Measurements from ENCODE around the gene CEP78.

- TF ChIP-seq CTCF (tag by site-specific recombination; IDR thresholded peaks at IDR 0.05) = no peak
- no peak for TF ChIP-seq GLIS1 (tag by site-specific recombination; IDR thresholded peaks at IDR 0.05)
- no peak for TF ChIP-seq ZNF292 (tag by site-specific recombination; IDR thresholded peaks at IDR 0.05; ENCODE audit: borderline replicate concordance, low read depth)
- no peak for TF ChIP-seq ZNF830 (tag by site-specific recombination; IDR thresholded peaks at IDR 0.05; ENCODE audit: low read depth)
Observed at GRCh38 chr9:78306222-78307076, 70.6 kb downstream of the CEP78 start.

Data from HEK293 (cell line).